BLaER1 (cell line): ENCODE measurements around the gene APLP1.

ENCODE experiments used
- H3K27ac ChIP-seq: shearing (Covaris generic); formaldehyde crosslinking; 2 replicates; pipeline ENCODE4 v1.8.1; 2022
- H3K27me3 ChIP-seq: shearing (Covaris generic); formaldehyde crosslinking; 2 replicates; pipeline ENCODE4 v1.8.1; 2022
- H3K36me3 ChIP-seq: shearing (Covaris generic); formaldehyde crosslinking; 2 replicates; pipeline ENCODE4 v1.8.1; 2022
- H3K4me1 ChIP-seq: shearing (Covaris generic); formaldehyde crosslinking; 2 replicates; pipeline ENCODE4 v1.8.1; 2022
- H3K4me2 ChIP-seq: shearing (Covaris generic); formaldehyde crosslinking; 2 replicates; pipeline ENCODE4 v1.8.1; 2022
- H3K4me3 ChIP-seq: shearing (Covaris generic); formaldehyde crosslinking; 2 replicates; pipeline ENCODE4 v1.8.1; 2022
- H3K9ac ChIP-seq: shearing (Covaris generic); formaldehyde crosslinking; 2 replicates; pipeline ENCODE4 v1.8.1; 2022
- H3K9me3 ChIP-seq: shearing (Covaris generic); formaldehyde crosslinking; 2 replicates; pipeline ENCODE4 v1.8.1; 2022
- H4K20me1 ChIP-seq: shearing (Covaris generic); formaldehyde crosslinking; 2 replicates; pipeline ENCODE4 v1.8.1; 2022
- Cebpa-rat ChIP-seq: shearing (Covaris generic); IDR thresholded peaks from 2 replicates; pipeline ENCODE4 v1.8.1; 2022

Gene APLP1

GRCh38 chr19:35874392-35874930, 6.1 kb downstream of the APLP1 start:
- TF ChIP-seq Cebpa-rat: no peak
- Histone ChIP-seq H3K9me3 (no peaks in the 10 kb centered on the region), H3K27ac (no peak overlapping the region), H3K4me1 (peaks cover 7% of the 10 kb centered on the region), H3K36me3 (no peaks in the 10 kb centered on the region), H4K20me1 (peaks cover 21% of the 10 kb centered on the region; the same call in 1 of the 2 replicates), H3K4me2 (no peak overlapping the region), H3K4me3 (no peak overlapping the region), H3K9ac (no peak overlapping the region), H3K27me3 (peaks cover 38% of the 10 kb centered on the region)

- Histone ChIP-seq H3K27me3 (peaks cover 40% of the 10 kb centered on the region), H3K36me3 (no peaks in the 10 kb centered on the region)
Measured at GRCh38 chr19:35879068-35879467, 10.7 kb downstream of the APLP1 start.

GRCh38 chr19:35879770-35880317, 11.5 kb downstream of the APLP1 start:
- Histone ChIP-seq H3K27ac (no peak overlapping the region), H4K20me1 (peaks cover 30% of the 10 kb centered on the region; the same call in 1 of the 2 replicates), H3K4me1 (peaks cover 10% of the 10 kb centered on the region), H3K9me3 (no peaks in the 10 kb centered on the region), H3K9ac (no peak overlapping the region), H3K27me3 (peaks cover 40% of the 10 kb centered on the region), H3K4me2 (peak overlapping the region; percentile 12; the same call in 1 of the 2 replicates), H3K36me3 (no peaks in the 10 kb centered on the region), H3K4me3 (no peak overlapping the region)
- no peak for TF ChIP-seq Cebpa-rat

More at GRCh38 chr19:35879068-35879467, 10.7 kb downstream of the APLP1 start:
- H3K4me1 ChIP-seq: peaks cover 10% of the 10 kb centered on the region
- no peak overlapping the region for H3K27ac ChIP-seq
- no peak overlapping the region for H3K9ac ChIP-seq
- no peak overlapping the region for H3K4me2 ChIP-seq
- H3K9me3 ChIP-seq: no peaks in the 10 kb centered on the region
- H3K4me3 ChIP-seq: no peak overlapping the region
- no peak for TF ChIP-seq Cebpa-rat
- peaks cover 30% of the 10 kb centered on the region; the same call in 1 of the 2 replicates for H4K20me1 ChIP-seq

GRCh38 chr19:35882114-35882832, 13.9 kb downstream of the APLP1 start:
- H4K20me1 ChIP-seq: peaks cover 24% of the 10 kb centered on the region; the same call in 1 of the 2 replicates
- peaks cover 10% of the 10 kb centered on the region for H3K4me1 ChIP-seq
- H3K4me3 ChIP-seq: no peak overlapping the region
- H3K4me2 ChIP-seq: peak overlapping the region; percentile 27
- H3K9me3 ChIP-seq: no peaks in the 10 kb centered on the region
- H3K27me3 ChIP-seq: peaks cover 32% of the 10 kb centered on the region
- no peak for TF ChIP-seq Cebpa-rat
- H3K36me3 ChIP-seq: peaks cover 9% of the 10 kb centered on the region
- no peak overlapping the region for H3K27ac ChIP-seq
- H3K9ac ChIP-seq: no peak overlapping the region

GRCh38 chr19:35883882-35884281, 15.5 kb downstream of the APLP1 start:
- no peak for TF ChIP-seq Cebpa-rat

GRCh38 chr19:35885225-35885738, 16.9 kb downstream of the APLP1 start:
- Histone ChIP-seq H3K9me3 (no peaks in the 10 kb centered on the region), H4K20me1 (peaks cover 13% of the 10 kb centered on the region; the same call in 1 of the 2 replicates), H3K36me3 (peaks cover 40% of the 10 kb centered on the region), H3K9ac (no peak overlapping the region), H3K4me2 (no peak overlapping the region), H3K27ac (no peak overlapping the region), H3K4me3 (no peak overlapping the region), H3K27me3 (peaks cover 3% of the 10 kb centered on the region; the same call in 1 of the 2 replicates), H3K4me1 (peaks cover 6% of the 10 kb centered on the region)
- no peak for TF ChIP-seq Cebpa-rat

More at GRCh38 chr19:35883882-35884281, 15.5 kb downstream of the APLP1 start:
- H3K36me3 ChIP-seq: peaks cover 26% of the 10 kb centered on the region
- H3K27me3 ChIP-seq: peaks cover 16% of the 10 kb centered on the region
- H3K4me1 ChIP-seq: peaks cover 10% of the 10 kb centered on the region
- no peak overlapping the region for H3K4me2 ChIP-seq
- H4K20me1 ChIP-seq: peaks cover 16% of the 10 kb centered on the region; the same call in 1 of the 2 replicates
- H3K9ac ChIP-seq: no peak overlapping the region
- no peak overlapping the region for H3K27ac ChIP-seq
- H3K9me3 ChIP-seq: no peaks in the 10 kb centered on the region
- H3K4me3 ChIP-seq: no peak overlapping the region

GRCh38 chr19:35885904-35886303, 17.5 kb downstream of the APLP1 start:
- H3K9ac ChIP-seq: no peak overlapping the region
- H3K4me1 ChIP-seq: peaks cover 6% of the 10 kb centered on the region
- 0 out of 2 replicates have a peak, but pooled peaks cover under 1% of the 10 kb centered on the region for H3K27me3 ChIP-seq
- no peak for TF ChIP-seq Cebpa-rat
- H3K4me3 ChIP-seq: no peak overlapping the region
- H3K4me2 ChIP-seq: no peak overlapping the region
- no peak overlapping the region for H3K27ac ChIP-seq
- peaks cover 7% of the 10 kb centered on the region; the same call in 1 of the 2 replicates for H4K20me1 ChIP-seq
- H3K9me3 ChIP-seq: no peaks in the 10 kb centered on the region
- peaks cover 46% of the 10 kb centered on the region for H3K36me3 ChIP-seq

GRCh38 chr19:35887197-35887596, 18.8 kb downstream of the APLP1 start:
- H4K20me1 ChIP-seq: 0 out of 2 replicates have a peak, but pooled peaks cover 7% of the 10 kb centered on the region
- no peak for TF ChIP-seq Cebpa-rat
- H3K4me2 ChIP-seq: no peak overlapping the region
- H3K36me3 ChIP-seq: peaks cover 53% of the 10 kb centered on the region
- H3K27me3 ChIP-seq: no peaks in the 10 kb centered on the region
- no peaks in the 10 kb centered on the region for H3K9me3 ChIP-seq
- no peak overlapping the region for H3K27ac ChIP-seq
- peaks cover 5% of the 10 kb centered on the region for H3K4me1 ChIP-seq
- no peak overlapping the region for H3K4me3 ChIP-seq
- no peak overlapping the region for H3K9ac ChIP-seq

- Histone ChIP-seq H3K27ac (no peak overlapping the region), H3K27me3 (no peaks in the 10 kb centered on the region), H3K4me1 (no peaks in the 10 kb centered on the region), H3K9ac (no peak overlapping the region), H3K4me2 (no peak overlapping the region), H3K9me3 (no peaks in the 10 kb centered on the region), H3K36me3 (peaks cover 65% of the 10 kb centered on the region), H3K4me3 (no peak overlapping the region), H4K20me1 (0 out of 2 replicates have a peak, but pooled peaks cover 7% of the 10 kb centered on the region)
- no peak for TF ChIP-seq Cebpa-rat
Measured at GRCh38 chr19:35888398-35888797, 20.0 kb downstream of the APLP1 start.
